GM18907 (cell line): ENCODE results near the gene APBA2.

Experiments used
- ATAC-seq: cut with Tn5 transposase; IDR thresholded peaks from one replicate; pipeline ENCODE4 v1.9.1; 2021; ENCODE audit warnings: mild to moderate bottlenecking, moderate library complexity; ENCODE audit not compliant: unreplicated experiment

APBA2 gene

GRCh38 chr15:28955160-28955992, 69.6 kb downstream of the APBA2 start:
- no peak for ATAC-seq

- ATAC-seq: no peak
Observed at GRCh38 chr15:28955993-28956421, 70.2 kb downstream of the APBA2 start.

GRCh38 chr15:28956491-28956890, 70.7 kb downstream of the APBA2 start:
- ATAC-seq: no peak

GRCh38 chr15:28957606-28958498, 72.1 kb downstream of the APBA2 start:
- no peak for ATAC-seq

GRCh38 chr15:28959326-28959725, 73.6 kb downstream of the APBA2 start:
- ATAC-seq: no peak

GRCh38 chr15:28960979-28961378, 75.2 kb downstream of the APBA2 start:
- ATAC-seq: no peak

GRCh38 chr15:28961391-28961790, 75.6 kb downstream of the APBA2 start:
- no peak for ATAC-seq

- ATAC-seq: no peak
Observed at GRCh38 chr15:28962851-28963710, 77.3 kb downstream of the APBA2 start.

- ATAC-seq: no peak
Observed at GRCh38 chr15:28963711-28964081, 77.9 kb downstream of the APBA2 start.

GRCh38 chr15:28964098-28964497, 78.3 kb downstream of the APBA2 start:
- no peak for ATAC-seq

GRCh38 chr15:28967066-28967465, 81.3 kb downstream of the APBA2 start:
- ATAC-seq: no peak

GRCh38 chr15:28967990-28968389, 82.2 kb downstream of the APBA2 start:
- ATAC-seq: no peak

GRCh38 chr15:28969511-28970085, 83.8 kb downstream of the APBA2 start:
- ATAC-seq: no peak

GRCh38 chr15:28974142-28974541, 88.4 kb downstream of the APBA2 start:
- ATAC-seq: no peak

- ATAC-seq: no peak
Observed at GRCh38 chr15:28975766-28976179, 90.0 kb downstream of the APBA2 start.

- no peak for ATAC-seq
Observed at GRCh38 chr15:28977377-28978010, 91.7 kb downstream of the APBA2 start.

GRCh38 chr15:28978011-28978378, 92.2 kb downstream of the APBA2 start:
- ATAC-seq: no peak

- no peak for ATAC-seq
Observed at GRCh38 chr15:28978661-28979060, 92.9 kb downstream of the APBA2 start.

GRCh38 chr15:28979208-28979841, 93.6 kb downstream of the APBA2 start:
- ATAC-seq: no peak
